A549 treated with GW870086 at 1 μM for 4 hours (cell line): ENCODE results near the gene TAF8. TPM values are rescaled to one million over a fixed set of nuclear protein-coding genes. Genes with fewer than 3 reads are reported as not detected.

Experiments used
- total RNA-seq: library from RNA; stranded (reverse); fragments of 200-300 nt; extraction: Qiagen RNA extraction; gene quantifications from 5 replicates; pipeline ENCODE4 v1.2.3, GENCODE V29; 2022; ENCODE audit warnings: low read depth

Gene TAF8, protein sequence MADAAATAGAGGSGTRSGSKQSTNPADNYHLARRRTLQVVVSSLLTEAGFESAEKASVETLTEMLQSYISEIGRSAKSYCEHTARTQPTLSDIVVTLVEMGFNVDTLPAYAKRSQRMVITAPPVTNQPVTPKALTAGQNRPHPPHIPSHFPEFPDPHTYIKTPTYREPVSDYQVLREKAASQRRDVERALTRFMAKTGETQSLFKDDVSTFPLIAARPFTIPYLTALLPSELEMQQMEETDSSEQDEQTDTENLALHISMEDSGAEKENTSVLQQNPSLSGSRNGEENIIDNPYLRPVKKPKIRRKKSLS
- total RNA-seq = 12.5 to 14.6 TPM (median 13.6 TPM) in 5 replicates

DNA sequence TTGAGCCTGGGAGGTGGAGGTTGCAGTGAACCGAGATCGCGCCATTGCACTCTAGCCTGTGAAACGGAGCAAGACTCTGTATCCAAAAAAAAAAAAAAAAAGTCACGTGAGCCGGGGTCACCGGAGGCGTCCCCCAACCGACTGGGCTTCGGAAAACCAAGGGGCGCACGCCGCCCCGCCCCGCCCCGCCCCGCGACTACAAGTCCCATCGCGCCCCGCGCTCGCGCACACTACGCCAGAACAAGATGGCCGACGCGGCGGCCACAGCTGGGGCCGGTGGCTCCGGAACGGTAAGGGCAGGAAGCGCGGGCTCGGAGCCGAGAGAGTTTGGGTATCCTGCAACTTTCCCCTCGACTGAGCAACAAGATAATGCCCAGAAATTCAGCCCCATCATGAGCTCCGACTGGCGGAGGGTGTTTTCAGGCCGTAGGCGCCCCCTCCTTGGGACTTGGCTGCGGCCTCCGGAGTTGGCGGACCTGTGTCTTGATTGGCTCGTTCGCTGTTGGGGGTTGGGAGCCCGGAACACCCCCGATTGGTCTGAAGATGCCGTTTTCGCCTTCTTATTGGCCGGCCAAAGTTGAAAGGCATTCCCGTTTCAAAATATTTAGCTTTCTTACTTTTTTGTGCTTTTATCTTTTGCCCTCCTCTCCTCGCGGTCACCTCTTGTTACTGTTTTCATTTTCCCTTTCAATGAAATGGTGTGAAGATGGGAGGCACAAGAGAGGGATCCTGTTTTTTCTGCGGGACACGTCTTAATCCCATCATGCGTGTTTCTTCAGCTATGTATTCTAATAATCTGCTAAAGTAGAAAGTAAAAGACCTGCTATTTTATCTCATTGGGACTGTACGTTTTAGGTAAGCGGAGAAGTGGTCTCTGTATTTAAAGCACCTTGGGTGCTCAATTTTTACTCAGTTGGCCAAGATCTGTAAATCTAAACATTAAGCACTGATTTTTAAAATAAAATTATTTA lies at the start of gene TAF8:
TSS of gene TAF8 (plus strand) at position 228 of the 971 bp plus-strand sequence. CDS start at position 246, 18 bp downstream.

Other genes starting within 250 kb of the TAF8 start
- 0.93 to 1.2 TPM (median 0.97 TPM) in 5 replicates for gene USP49, start 155.1 kb upstream of the TAF8 start, total RNA-seq
- gene MED20, start 129.4 kb upstream of the TAF8 start, total RNA-seq = 12.2 to 15.8 TPM (median 14.3 TPM) in 5 replicates
- gene BYSL, start 129.0 kb upstream of the TAF8 start, total RNA-seq = 37.4 to 51.1 TPM (median 43.1 TPM) in 5 replicates
- 121 to 186 TPM (median 172 TPM) in 5 replicates for gene CCND3, start 108.7 kb upstream of the TAF8 start, total RNA-seq
- gene C6orf132, start 92.1 kb downstream of the TAF8 start, total RNA-seq = 2.6 to 3.5 TPM (median 2.6 TPM) in 5 replicates
- not detected in 5 replicates for gene GUCA1A, start 122.8 kb downstream of the TAF8 start, total RNA-seq
- gene GUCA1B, start 144.4 kb downstream of the TAF8 start, total RNA-seq = 0.31 to 0.63 TPM (median 0.50 TPM) in 5 replicates
- gene MRPS10, start 167.3 kb downstream of the TAF8 start, total RNA-seq = 37.1 to 41.9 TPM (median 37.6 TPM) in 5 replicates